DMS 273 (cell line): ENCODE data around the gene L3MBTL1.

Source experiments
- DNase-seq: peaks from one replicate; lab custom pipeline; 2025; ENCODE audit not compliant: unreplicated experiment; lab: John Stamatoyannopoulos, UW

Gene L3MBTL1

DNA sequence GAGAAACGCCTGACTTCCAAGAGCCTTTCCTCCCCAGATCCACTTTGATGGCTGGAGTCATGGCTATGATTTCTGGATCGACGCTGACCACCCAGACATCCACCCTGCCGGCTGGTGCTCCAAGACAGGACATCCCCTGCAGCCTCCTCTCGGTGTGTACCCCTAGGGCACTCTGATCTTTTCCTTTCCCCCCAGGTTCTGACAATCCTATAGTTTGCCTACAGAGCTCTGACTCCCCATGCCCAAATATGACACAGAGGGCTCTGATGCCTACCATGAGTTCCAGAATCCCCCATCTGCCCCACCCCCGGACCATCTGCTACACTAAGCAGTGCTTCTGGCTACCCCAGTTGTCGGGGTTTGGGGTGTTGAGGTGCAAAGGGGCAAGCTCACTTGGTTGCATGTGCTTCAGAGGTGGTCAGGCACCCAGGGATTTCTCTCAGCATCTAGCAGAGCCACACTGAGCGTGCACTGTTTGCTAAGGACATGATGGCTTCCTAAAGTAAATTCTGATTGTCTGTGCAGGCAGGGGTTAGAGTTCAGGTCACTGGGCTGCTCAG is 27.4 kb downstream of the L3MBTL1 start:
- DNase-seq: no peak

DNA sequence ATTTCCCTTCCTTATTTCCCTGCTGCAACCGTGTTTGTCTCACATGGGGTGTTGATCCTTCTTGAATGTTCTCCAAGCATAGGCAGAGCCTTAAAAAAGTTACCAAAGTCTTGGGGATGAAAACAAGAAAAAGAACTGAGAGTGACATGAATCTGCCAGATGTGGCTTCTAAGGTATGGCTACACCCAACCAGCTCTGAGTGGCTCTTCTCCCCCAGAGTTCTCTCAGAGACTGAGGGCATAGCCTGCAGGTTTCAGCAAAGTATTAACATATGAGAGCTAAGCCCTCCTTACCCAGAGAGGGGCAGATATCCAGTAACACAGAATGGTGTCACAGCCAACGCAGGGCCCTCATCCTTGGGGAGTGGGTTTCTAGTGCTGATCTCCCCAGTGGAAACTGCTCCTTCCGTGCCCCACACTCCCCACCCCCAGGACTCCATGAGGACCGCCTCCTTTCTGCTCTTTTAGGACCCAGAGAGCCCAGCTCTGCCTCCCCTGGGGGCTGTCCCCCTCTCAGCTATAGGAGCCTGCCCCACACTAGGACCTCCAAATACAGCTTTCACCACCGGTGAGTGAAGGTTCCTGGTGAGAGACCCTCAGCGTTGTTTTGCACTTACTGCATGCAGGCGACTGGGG is 28.0 kb downstream of the L3MBTL1 start:
- DNase-seq: no peak

DNA sequence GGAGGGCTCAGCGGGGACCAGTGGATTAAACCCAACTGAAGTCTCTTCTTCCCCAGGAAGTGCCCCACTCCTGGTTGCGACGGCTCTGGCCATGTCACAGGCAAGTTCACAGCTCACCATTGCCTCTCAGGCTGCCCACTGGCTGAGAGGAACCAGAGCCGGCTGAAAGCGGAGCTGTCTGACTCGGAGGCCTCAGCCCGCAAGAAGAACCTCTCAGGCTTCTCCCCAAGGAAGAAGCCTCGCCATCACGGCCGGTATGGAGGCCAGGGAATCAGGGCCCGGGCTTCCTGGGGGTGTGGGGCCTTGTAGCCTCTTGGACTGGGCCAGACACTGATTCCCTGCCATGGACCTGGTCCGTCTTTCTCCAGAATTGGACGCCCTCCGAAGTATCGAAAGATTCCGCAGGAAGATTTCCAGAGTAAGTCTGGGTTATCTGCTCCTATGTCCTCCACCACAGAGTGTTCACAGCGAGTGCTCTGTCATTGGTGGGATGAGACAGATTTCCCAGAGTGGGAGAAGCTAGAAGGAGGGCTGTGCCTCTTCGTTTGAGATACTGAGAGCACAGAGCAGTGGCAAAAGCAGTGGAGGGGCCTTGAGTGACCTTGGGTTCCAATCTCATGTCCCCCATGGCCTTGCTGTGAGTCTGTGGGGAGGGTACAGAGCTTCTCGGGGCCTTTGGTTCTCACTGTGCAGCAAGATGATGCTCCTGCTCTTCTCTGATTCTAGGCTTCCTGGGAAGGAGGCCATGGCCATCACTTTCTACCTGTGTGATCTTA is 28.7 kb downstream of the L3MBTL1 start:
- DNase-seq: no peak

GRCh38 chr20:43536817-43537440 is 29.4 kb downstream of the L3MBTL1 start:
- no peak for DNase-seq

DNA sequence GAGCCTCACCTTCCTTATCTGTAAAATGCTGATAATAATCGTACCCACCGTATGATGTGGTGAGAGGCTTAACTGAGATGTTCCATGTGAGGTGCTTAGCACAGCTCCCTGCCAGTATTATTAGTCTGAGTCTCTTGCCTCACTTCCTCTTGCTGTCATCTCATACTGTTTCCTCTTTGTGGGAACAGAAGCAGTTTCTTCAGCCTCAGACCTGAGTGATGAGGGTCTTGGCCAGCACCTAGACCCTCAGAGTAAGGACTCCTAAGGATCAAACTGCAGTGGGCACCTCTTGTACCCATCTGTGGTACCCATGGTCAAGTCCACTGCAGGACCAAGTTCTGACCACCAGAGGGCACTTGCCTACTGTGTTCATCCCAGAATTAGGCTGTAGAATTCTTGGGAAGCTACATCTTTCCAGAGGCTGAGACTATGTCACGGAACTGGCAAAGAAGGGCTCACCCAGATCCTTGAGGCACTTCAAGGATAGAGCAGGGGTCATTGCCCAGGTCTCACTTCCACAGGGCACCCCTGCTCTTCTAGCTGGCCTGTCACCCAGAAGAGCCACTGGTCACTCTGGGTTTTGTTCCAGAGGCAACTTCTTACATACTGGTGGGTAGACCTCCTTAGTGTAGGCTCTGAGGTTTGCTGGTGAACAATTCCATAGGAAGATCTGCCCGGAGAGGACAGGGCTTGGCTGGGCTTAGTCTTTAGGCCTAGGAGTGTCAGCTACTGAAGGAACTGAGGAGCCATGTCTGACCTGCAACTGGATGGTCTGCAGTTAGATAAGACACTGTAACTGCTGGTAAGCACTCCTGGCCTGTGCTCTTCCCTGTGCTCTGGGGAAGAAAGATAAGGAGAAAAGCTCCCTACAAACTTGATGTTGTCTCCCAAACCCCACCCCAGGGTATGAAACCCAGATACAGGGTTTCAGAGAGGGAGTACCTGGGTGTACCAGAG is 30.7 kb downstream of the L3MBTL1 start:
- DNase-seq: peak; percentile 83

GRCh38 chr20:43538878-43539700 is 31.6 kb downstream of the L3MBTL1 start:
- no peak for DNase-seq

- DNase-seq: no peak
These were observed 32.6 kb downstream of the L3MBTL1 start for GRCh38 chr20:43539975-43540672.

- DNase-seq: no peak
These were observed 33.2 kb downstream of the L3MBTL1 start for GRCh38 chr20:43540673-43541060.

DNA sequence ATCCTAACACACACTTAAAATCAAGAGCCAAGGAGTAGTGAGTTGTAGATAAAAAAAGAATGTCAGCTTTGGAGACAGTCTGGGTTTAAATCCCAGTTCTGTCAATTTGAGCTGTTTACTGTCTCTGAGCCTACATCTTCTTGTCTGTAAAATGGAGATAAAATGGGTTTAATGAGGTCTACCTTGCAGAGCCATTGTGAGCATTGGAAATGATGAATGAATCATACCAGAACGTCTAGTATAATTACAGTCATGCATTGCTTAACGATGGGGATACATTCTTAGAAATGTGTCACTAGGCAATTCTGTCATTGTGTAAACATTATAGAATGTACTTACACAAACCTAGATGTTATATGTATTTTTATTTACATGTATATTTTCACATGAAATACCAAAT is 33.7 kb downstream of the L3MBTL1 start:
- no peak for DNase-seq

GRCh38 chr20:43542161-43542560 is 34.7 kb downstream of the L3MBTL1 start:
- no peak for DNase-seq

DNA sequence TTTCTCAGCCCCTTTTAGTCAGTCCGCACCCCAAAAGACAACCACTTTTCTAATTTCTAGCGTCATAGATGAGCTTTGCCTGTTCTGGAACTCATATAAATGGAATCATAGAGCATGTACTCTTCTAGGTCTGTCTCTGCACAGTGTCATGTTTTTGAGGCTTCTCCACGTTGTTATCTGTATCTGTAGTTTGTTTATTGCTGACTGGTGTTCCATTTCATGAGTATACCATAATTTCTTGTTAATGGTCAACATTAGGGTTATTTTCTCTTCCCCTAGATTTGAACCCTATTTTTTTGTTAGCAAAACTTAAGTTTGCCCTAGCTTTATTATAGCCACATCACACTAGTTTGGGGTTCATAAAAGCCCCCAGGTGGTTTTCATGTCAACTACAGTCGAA is 35.2 kb downstream of the L3MBTL1 start:
- no peak for DNase-seq

DNA sequence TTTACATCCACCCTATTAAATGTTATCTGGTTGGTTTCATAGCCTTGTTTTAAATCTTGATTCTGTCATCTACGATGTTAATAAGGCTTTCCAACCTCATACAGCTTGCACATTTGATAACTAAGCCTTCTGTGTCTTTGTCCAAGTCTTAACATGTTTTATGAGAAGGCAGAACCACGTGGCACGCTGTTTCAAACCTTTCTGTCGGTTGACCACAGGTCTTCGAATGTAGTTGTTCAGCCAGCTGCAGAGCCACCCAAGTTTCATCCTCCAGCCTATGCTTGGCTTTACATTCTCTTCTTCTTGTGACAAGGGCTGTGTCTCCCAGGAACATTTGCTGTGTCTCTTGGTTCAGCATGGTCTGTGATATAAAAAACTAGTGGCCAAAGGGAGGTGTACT is 35.6 kb downstream of the L3MBTL1 start:
- peak; percentile 16 for DNase-seq

GRCh38 chr20:43544501-43544900 is 37.0 kb downstream of the L3MBTL1 start:
- no peak for DNase-seq

DNA sequence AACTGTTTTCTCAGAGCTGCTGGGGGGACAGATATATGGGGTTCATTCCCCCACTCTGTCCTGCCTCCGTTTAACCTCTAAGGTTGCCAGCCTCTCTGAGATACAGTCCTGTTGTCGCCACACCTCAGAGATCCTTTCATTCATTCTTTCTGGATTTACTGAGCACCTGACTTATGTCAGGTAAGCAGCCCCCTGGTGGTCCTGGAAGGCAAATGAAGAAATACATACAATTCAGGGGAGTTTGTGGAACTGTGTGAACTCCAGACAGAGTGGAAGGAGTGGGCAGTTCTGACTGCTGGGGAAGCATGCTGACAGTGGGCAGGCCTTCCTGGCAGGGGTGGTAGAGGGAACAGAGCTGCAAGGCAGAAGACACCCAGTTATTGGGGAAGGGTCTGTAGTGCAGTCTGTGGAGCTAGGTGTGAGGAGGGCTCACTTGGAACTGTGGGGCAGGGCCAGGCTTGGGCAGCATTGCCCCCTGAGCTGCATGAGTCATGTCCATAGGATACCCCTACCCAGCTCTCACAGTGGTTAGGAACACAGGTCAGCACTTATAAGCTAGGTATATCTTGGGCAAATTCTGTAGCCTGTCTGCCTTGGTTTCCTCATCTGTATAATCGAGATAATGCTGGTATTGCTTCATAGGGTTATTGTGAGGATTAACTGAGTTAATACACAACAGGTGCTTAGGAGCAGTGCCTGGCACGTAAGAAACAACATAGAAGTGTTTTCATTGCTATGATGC is 38.5 kb downstream of the L3MBTL1 start:
- no peak for DNase-seq

- no peak for DNase-seq
These were observed 40.9 kb downstream of the L3MBTL1 start for GRCh38 chr20:43548273-43548880.

- peak; percentile 27 for DNase-seq
These were observed 42.0 kb downstream of the L3MBTL1 start for GRCh38 chr20:43549416-43550065.

- DNase-seq: no peak
These were observed 43.0 kb downstream of the L3MBTL1 start for GRCh38 chr20:43550456-43550855.

DNA sequence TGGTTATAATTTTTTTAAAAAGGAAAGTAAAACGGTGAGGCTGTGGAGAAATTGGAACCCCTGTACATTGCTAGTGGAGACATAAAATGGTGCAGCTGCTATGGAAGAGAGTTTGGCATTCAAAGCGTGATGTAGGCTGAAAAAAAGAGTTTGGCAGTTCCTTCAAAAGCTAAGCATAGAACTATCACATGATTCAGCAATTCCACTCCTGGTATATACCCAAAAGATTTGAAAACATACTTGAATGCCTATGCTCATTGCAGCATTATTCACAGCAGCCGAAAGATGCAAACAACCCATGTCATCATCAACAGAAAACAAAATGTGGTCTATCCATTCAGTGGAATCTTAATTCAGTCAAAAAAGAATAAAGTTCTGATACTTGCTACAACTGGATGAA is 46.9 kb downstream of the L3MBTL1 start:
- no peak for DNase-seq
